ENCODE results near the gene MYL6B.
"Not testable (repeated sequence)": the region's sequence is repeated elsewhere in the genome, so short reads cannot be mapped to it uniquely, and the experiment has no call there.

The MYL6B gene

DNA sequence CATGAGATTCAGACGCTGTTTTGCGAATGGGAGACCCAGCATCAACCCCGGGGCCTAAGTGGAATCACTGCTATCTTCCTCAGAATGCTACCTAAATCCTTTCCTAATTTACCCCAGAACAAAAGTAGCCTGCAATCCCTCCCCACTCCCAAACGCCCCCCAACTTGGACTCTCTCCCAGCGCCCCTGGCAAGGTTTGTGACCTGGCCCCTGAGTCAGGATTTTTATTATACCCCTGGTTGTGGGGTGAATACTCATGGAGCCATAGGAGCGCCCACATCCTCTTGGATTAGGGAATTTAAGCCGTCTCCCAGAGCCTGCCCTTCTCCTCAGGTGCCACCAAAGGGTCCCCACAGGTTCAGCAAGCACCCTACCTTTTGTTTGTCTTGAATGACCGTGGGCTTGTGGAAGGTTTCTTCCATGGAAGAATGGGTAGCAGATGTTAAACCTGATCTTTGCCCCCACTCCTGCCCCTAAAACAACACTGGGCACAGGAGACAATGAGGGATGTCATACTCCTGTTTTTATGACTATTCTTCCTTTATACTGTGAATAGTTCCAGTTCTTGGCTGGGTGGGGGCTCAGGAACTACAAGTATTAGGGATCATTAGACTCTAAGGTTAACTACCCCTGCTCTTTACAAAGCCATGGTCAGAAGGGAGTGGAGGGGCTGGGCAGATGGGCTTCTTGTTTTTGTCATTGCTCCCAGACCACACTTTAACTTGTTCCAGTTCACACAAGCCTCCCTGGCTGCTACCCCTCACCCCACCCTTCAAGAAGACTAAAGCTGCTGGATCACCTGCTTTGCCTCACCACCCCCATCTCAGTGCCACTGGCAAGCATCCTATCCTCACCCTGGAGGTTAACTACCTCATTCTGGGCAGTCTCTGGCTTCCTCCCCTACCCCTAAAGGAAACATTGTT, 630 bp downstream of the MYL6B start:
- intact Hi-C loops (cut with micrococcal nuclease): no loop called here
- no peaks in the 10 kb centered on the region for H3K9me3 Mint-ChIP-seq
- H3K36me3 Mint-ChIP-seq (ENCODE audit: low read depth): peaks cover 36% of the 10 kb centered on the region
- H3K4me3 Mint-ChIP-seq: peak overlapping the region; percentile 88
- H3K27ac Mint-ChIP-seq: peak overlapping the region; percentile 94
- no peaks in the 10 kb centered on the region for H3K27me3 Mint-ChIP-seq
- peaks cover 57% of the 10 kb centered on the region for H3K4me1 Mint-ChIP-seq (ENCODE audit: low read depth)

- Mint-ChIP-seq H3K4me3 (no peak overlapping the region), H3K4me1 (ENCODE audit: low read depth) (peaks cover 57% of the 10 kb centered on the region), H3K27ac (peak overlapping the region; percentile 94), H3K9me3 (no peaks in the 10 kb centered on the region), H3K27me3 (no peaks in the 10 kb centered on the region), H3K36me3 (ENCODE audit: low read depth) (peaks cover 42% of the 10 kb centered on the region)
- intact Hi-C loops (cut with micrococcal nuclease): no loop called here
Measured at GRCh38 chr12:56153678-56154065, 1.3 kb downstream of the MYL6B start.

DNA sequence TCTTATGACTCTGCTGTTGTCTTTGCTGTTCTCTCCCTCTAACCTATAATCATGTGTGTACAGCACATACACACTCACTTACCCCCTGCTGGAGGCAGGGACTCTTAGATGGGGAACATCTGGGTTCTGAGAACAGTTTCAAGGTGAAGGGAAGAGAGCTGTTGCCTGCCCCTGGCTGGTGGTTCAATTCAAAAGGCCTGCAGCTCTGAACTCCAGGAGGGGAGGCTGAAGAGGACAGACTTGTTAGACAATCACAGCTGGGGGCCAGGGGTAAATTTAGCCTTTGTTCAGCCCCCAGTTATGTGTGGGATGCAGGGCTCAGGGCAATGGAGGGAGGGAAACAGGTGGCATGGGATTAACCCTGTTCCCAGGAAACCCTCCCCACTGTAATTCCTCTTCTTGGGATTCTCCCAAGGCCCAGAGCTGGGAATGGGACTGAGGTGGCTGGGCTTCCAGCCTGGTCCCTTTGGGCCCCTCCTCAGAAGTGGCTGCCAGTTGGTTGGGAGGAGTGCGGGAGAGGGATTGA, 1.9 kb downstream of the MYL6B start:
- H3K4me3 Mint-ChIP-seq: no peak overlapping the region
- no peaks in the 10 kb centered on the region for H3K27me3 Mint-ChIP-seq
- H3K36me3 Mint-ChIP-seq (ENCODE audit: low read depth): peaks cover 49% of the 10 kb centered on the region
- peaks cover 64% of the 10 kb centered on the region for H3K4me1 Mint-ChIP-seq (ENCODE audit: low read depth)
- H3K27ac Mint-ChIP-seq: peak overlapping the region; percentile 94
- intact Hi-C loops (cut with micrococcal nuclease): no loop called here
- H3K9me3 Mint-ChIP-seq: no peaks in the 10 kb centered on the region

DNA sequence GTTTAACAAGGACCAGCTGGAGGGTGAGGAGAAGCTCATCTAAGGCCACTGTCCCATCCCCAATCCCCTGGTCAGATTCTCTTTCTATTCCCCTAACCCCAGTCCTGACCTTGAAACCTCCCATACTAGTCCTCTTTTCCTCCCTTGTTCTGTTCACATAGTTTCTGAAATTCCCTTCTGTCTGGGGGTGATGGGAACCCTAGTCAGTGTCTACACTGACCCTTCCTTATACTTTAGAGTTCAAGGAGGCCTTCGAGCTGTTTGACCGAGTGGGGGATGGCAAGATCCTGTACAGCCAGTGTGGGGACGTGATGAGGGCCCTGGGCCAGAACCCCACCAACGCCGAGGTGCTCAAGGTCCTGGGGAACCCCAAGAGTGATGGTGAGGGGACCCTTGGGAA, 2.4 kb downstream of the MYL6B start:
- peak overlapping the region; percentile 94 for H3K27ac Mint-ChIP-seq
- H3K27me3 Mint-ChIP-seq: no peaks in the 10 kb centered on the region
- no peaks in the 10 kb centered on the region for H3K9me3 Mint-ChIP-seq
- intact Hi-C loops (cut with micrococcal nuclease): no loop called here
- H3K4me1 Mint-ChIP-seq (ENCODE audit: low read depth): peaks cover 69% of the 10 kb centered on the region
- H3K36me3 Mint-ChIP-seq (ENCODE audit: low read depth): peaks cover 49% of the 10 kb centered on the region
- H3K4me3 Mint-ChIP-seq: no peak overlapping the region

- intact Hi-C loops (cut with micrococcal nuclease): no loop called here
- Mint-ChIP-seq H3K4me1 (ENCODE audit: low read depth) (peaks cover 69% of the 10 kb centered on the region), H3K9me3 (no peaks in the 10 kb centered on the region), H3K36me3 (ENCODE audit: low read depth) (peaks cover 50% of the 10 kb centered on the region), H3K4me3 (no peak overlapping the region), H3K27me3 (no peaks in the 10 kb centered on the region), H3K27ac (peak overlapping the region; percentile 10)
Measured at GRCh38 chr12:56155256-56155845, 3.0 kb downstream of the MYL6B start.

GRCh38 chr12:56156464-56157200, 4.2 kb downstream of the MYL6B start:
- Mint-ChIP-seq H3K36me3 (ENCODE audit: low read depth) (peaks cover 61% of the 10 kb centered on the region), H3K4me1 (ENCODE audit: low read depth) (peaks cover 71% of the 10 kb centered on the region), H3K27ac (peak overlapping the region; percentile 98), H3K4me3 (peak overlapping the region; percentile 93)
- intact Hi-C loops (cut with micrococcal nuclease); H3K27me3 Mint-ChIP-seq; H3K9me3 Mint-ChIP-seq: not testable (repeated sequence)

- Mint-ChIP-seq H3K4me1 (ENCODE audit: low read depth) (peaks cover 68% of the 10 kb centered on the region), H3K27ac (peak overlapping the region; percentile 98), H3K4me3 (peak overlapping the region; percentile 93), H3K9me3 (no peaks in the 10 kb centered on the region), H3K36me3 (ENCODE audit: low read depth) (peaks cover 61% of the 10 kb centered on the region), H3K27me3 (no peaks in the 10 kb centered on the region)
- intact Hi-C loops (cut with micrococcal nuclease): loop anchor here (1.0 to 2.0 kb wide), 3 partner anchors 29 to 39 kb away; partner anchors contain the start of genes ESYT1, SMARCC2 and ZC3H10
Measured at GRCh38 chr12:56157201-56158028, 5.0 kb downstream of the MYL6B start.

GRCh38 chr12:56158029-56158925, 5.9 kb downstream of the MYL6B start, which contains the start of gene MYL6:
MYL6 (plus strand) TSS chr12:56158359; CDS start chr12:56158402, 43 bp downstream.
- Mint-ChIP-seq H3K9me3 (no peaks in the 10 kb centered on the region), H3K27ac (peak within 1 kb of the TSS; percentile 98), H3K27me3 (no peaks in the 10 kb centered on the region), H3K36me3 (ENCODE audit: low read depth) (peaks cover 67% of the 10 kb centered on the region), H3K4me1 (ENCODE audit: low read depth) (peaks cover 63% of the 10 kb centered on the region), H3K4me3 (peak within 1 kb of the TSS; percentile 93)
- intact Hi-C loops (cut with micrococcal nuclease): loop anchor here (1.0 to 2.0 kb wide), 3 partner anchors 30 to 39 kb away; partner anchors contain the start of genes ESYT1, SMARCC2 and ZC3H10

DNA sequence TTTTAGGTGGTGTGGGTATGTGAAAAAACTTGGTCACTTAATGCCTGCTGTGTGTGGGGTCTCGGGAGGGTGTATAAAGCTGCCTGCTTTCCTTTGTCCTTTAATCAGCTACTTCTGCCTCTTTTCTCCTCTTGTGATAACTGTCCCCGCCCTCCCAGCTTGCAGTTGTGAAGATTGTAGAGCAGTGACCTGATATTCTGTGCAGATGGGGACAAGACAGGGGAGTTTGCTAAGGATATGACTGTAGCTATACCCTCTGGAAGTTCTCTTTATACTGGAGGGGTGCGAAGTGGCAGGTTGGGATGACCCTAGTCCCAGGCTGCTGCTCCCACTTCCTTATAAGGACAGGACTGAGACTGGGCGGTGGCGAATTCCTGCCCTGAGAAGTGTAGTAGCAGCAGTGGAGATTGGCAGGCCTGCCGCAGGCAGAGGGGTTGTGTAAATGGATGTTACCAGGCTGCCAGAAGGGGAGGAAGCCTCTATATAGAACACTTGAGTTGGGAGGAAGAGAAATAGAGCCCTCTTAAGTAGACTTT, 6.6 kb downstream of the MYL6B start:
- Mint-ChIP-seq H3K36me3 (ENCODE audit: low read depth) (peaks cover 74% of the 10 kb centered on the region), H3K27me3 (no peaks in the 10 kb centered on the region), H3K4me1 (ENCODE audit: low read depth) (peaks cover 56% of the 10 kb centered on the region), H3K9me3 (no peaks in the 10 kb centered on the region), H3K27ac (peak overlapping the region; percentile 98), H3K4me3 (peak overlapping the region; percentile 93)
- intact Hi-C loops (cut with micrococcal nuclease): loop anchor here (1.0 to 2.0 kb wide), 3 partner anchors 30 to 40 kb away; partner anchors contain the start of genes ESYT1, SMARCC2 and ZC3H10

- Mint-ChIP-seq H3K4me1 (ENCODE audit: low read depth) (peaks cover 51% of the 10 kb centered on the region), H3K36me3 (ENCODE audit: low read depth) (peaks cover 80% of the 10 kb centered on the region), H3K9me3 (no peaks in the 10 kb centered on the region), H3K27me3 (no peaks in the 10 kb centered on the region), H3K4me3 (peak overlapping the region; percentile 93), H3K27ac (peak overlapping the region; percentile 98)
- intact Hi-C loops (cut with micrococcal nuclease): loop anchor here (2.0 kb wide), 2 partner anchors 29 to 41 kb away; partner anchors contain the start of genes SMARCC2 and ZC3H10
Measured at GRCh38 chr12:56159482-56160192, 7.2 kb downstream of the MYL6B start.

DNA sequence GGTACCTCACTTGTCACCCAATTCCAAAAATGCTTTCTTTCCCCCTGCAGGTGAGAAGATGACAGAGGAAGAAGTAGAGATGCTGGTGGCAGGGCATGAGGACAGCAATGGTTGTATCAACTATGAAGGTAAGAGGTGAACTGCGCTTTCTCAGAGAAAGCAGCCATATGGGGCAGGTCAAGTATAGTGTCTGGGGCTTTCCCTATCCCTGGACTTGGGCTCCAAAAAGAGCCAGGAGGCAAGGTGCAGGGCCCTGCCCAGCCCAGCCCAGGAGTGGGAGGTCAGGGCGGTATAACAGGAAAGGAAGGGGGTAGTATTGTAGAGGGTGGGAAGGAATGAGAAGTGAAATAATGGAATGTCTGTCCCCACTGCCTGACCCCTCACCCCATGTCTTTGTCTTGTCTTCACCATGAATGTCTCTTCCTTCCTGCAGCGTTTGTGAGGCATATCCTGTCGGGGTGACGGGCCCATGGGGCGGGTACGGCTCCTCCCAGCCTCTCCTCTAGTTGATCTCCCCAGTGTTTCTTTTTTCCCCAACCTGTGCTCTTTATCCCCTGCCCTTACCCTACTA, 7.9 kb downstream of the MYL6B start:
- Mint-ChIP-seq H3K9me3 (no peaks in the 10 kb centered on the region), H3K4me3 (peak overlapping the region; percentile 93), H3K27me3 (no peaks in the 10 kb centered on the region), H3K27ac (peak overlapping the region; percentile 98), H3K4me1 (ENCODE audit: low read depth) (peaks cover 47% of the 10 kb centered on the region), H3K36me3 (ENCODE audit: low read depth) (peaks cover 86% of the 10 kb centered on the region)
- intact Hi-C loops (cut with micrococcal nuclease): no loop called here
